Tibial artery (tissue), 4 donors: ENCODE data around the gene CEP83.
A peak's percentile ranks its signal among the peaks of the same experiment; 100 is the strongest.

Experiments
- DNase-seq, 2 donors: peaks; one replicate each; pipeline ENCODE4 v3.0.0-alpha.2; 2019
- H3K27ac ChIP-seq, 2 donors: fragments of 200-600 bp; sonication (generic) in 1 of 2; 1 replicate in 1 of 2; 2 replicates in 1 of 2; pipeline ENCODE4 v1.5.1; 2018 to 2019; ENCODE audit warnings: mild to moderate bottlenecking in 1 of 2
- H3K27me3 ChIP-seq, 2 donors: fragments of 200-600 bp; sonication (generic) in 1 of 2; one replicate each; pipeline versions ENCODE4 v1.5.1 to v1.6.0; 2016 to 2019
- H3K36me3 ChIP-seq, 3 donors: fragments of 200-600 bp; sonication (generic) in 2 of 3; one replicate each; pipeline ENCODE4 v1.5.1; 2016 to 2019; ENCODE audit warnings: mild to moderate bottlenecking in 2 of 3
- H3K4me1 ChIP-seq, 4 donors: fragments of 200-600 bp; sonication (generic) in 2 of 4; 1 replicate in 3 of 4; 2 replicates in 1 of 4; pipeline ENCODE4 v1.5.1; 2016 to 2019
- H3K4me3 ChIP-seq, 2 donors: fragments of 200-600 bp; sonication (generic) in 1 of 2; 1 replicate in 1 of 2; 2 replicates in 1 of 2; pipeline ENCODE4 v1.5.1; 2018 to 2019; ENCODE audit warnings: mild to moderate bottlenecking in 2 of 2
- H3K9me3 ChIP-seq, 3 donors: fragments of 200-600 bp; sonication (generic) in 1 of 3; one replicate each; pipeline ENCODE4 v1.5.1; 2016 to 2019
- CTCF ChIP-seq, 2 experiments: fragments of 200-600 bp in 1 of 2; fragments of 450-650 bp in 1 of 2; IDR thresholded peaks; one replicate each; pipeline ENCODE4 v1.5.1; 2017 to 2019; ENCODE audit warnings: antibody characterized with exemption in 2 of 2, mild to moderate bottlenecking in 1 of 2, moderate library complexity in 1 of 2
- intact Hi-C: fragments of 100-400 bp; cut with DNase I; formaldehyde crosslinking; loops from one replicate; pipeline ENCODE4 v1.15.0; 2023; ENCODE audit warnings: low total_unique reads

Gene CEP83

GRCh38 chr12:94272280-94272679, 187.4 kb downstream of the CEP83 start:
- Histone ChIP-seq H3K27ac (no peak overlapping the region), H3K36me3 (no peaks in the 10 kb centered on the region), H3K27me3 (no peaks in the 10 kb centered on the region), H3K4me3 (no peak overlapping the region), H3K9me3 (no peaks in the 10 kb centered on the region), H3K4me1 (peaks cover 0 to 3% (median 0%) of the 10 kb centered on the region in 4 donors)
- no peak for DNase-seq
- intact Hi-C loops, result no loop called here
- no peak for TF ChIP-seq CTCF (IDR thresholded peaks at IDR 0.05)

- Histone ChIP-seq H3K36me3 (no peaks in the 10 kb centered on the region), H3K27ac (no peak overlapping the region), H3K9me3 (no peaks in the 10 kb centered on the region), H3K4me3 (no peak overlapping the region), H3K27me3 (no peaks in the 10 kb centered on the region), H3K4me1 (peaks cover 0 to 7% (median 4%) of the 10 kb centered on the region in 4 donors)
- TF ChIP-seq CTCF (IDR thresholded peaks at IDR 0.05), result no peak
- DNase-seq, result no peak
- intact Hi-C loops, result no loop called here
These were observed 188.3 kb downstream of the CEP83 start for GRCh38 chr12:94271351-94271750.

DNA sequence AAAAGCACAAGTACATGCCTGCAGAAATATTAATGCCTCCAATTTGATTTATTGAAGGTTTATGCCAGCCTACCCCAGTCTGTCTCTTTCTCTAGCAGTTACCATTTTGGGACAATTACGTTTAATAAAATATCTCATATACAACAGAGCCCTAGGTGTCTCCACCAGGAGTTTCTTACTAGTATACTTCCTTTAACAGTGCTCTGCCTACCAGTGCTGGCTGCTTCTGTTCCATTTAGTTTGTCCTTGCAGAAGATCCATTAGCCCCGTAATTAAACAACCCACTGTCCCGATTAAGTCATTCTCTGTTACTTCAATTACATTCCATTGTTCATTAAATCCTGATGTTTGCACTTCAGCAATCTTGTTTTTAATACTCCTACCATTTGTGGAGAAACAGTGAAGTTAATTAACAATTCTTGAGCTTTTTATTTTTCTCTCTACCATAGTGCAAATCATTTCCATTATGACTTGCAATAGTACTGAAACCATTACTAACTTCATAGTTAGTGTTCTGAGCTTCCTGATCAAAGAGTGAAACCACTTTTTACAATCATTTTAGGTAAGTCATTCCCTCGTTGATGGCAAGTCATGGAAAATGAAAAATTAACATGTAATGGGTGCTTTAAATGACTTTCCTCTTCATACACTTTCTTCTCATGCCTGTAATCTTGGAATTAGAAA, 190.2 kb downstream of the CEP83 start:
- DNase-seq, result no peak
- Histone ChIP-seq H3K4me1 (peaks cover 0 to 7% (median 4%) of the 10 kb centered on the region in 4 donors), H3K27me3 (no peaks in the 10 kb centered on the region), H3K4me3 (no peak overlapping the region), H3K9me3 (no peaks in the 10 kb centered on the region), H3K36me3 (no peaks in the 10 kb centered on the region), H3K27ac (no peak overlapping the region)
- intact Hi-C loops, result loop anchor here (10.0 kb wide), 1 partner anchor 195 kb away; no protein-coding TSS in a partner anchor
- no peak for TF ChIP-seq CTCF (IDR thresholded peaks at IDR 0.05)

GRCh38 chr12:94267921-94268471, 191.7 kb downstream of the CEP83 start:
- DNase-seq, result no peak
- H3K4me3 ChIP-seq, result no peak overlapping the region
- peaks cover 0 to 8% (median 6%) of the 10 kb centered on the region in 4 donors for H3K4me1 ChIP-seq
- peak overlapping the region; percentile 6 to 43 for H3K27ac ChIP-seq
- H3K9me3 ChIP-seq, result no peaks in the 10 kb centered on the region
- H3K36me3 ChIP-seq, result no peaks in the 10 kb centered on the region
- H3K27me3 ChIP-seq, result no peaks in the 10 kb centered on the region
- intact Hi-C loops, result loop anchor here (10.0 kb wide), 1 partner anchor 197 kb away; no protein-coding TSS in a partner anchor
- TF ChIP-seq CTCF (IDR thresholded peaks at IDR 0.05), result no peak

GRCh38 chr12:94267537-94267872, 192.2 kb downstream of the CEP83 start:
- intact Hi-C loops, result loop anchor here (10.0 kb wide), 1 partner anchor 197 kb away; no protein-coding TSS in a partner anchor
- H3K36me3 ChIP-seq, result no peaks in the 10 kb centered on the region
- H3K27ac ChIP-seq, result peak overlapping the region; percentile 6 to 43
- H3K4me1 ChIP-seq, result peaks cover 0 to 11% (median 8%) of the 10 kb centered on the region in 4 donors
- DNase-seq, result no peak
- H3K9me3 ChIP-seq, result no peaks in the 10 kb centered on the region
- no peaks in the 10 kb centered on the region for H3K27me3 ChIP-seq
- H3K4me3 ChIP-seq, result no peak overlapping the region
- no peak for TF ChIP-seq CTCF (IDR thresholded peaks at IDR 0.05)
